B cell (primary cell): ENCODE measurements around the gene MRPS24. TPM values are rescaled to one million over a fixed set of nuclear protein-coding genes. Genes with fewer than 3 reads are reported as not detected.
"Not testable (repeated sequence)": the region's sequence is repeated elsewhere in the genome, so short reads cannot be mapped to it uniquely, and the experiment has no call there.

Experiments
- ATAC-seq: fragments of 200-7000 bp; cut with Tn5 transposase; one replicate; pipeline ENCODE4 v1.10.0; 2021; ENCODE audit warnings: low read depth, mild to moderate bottlenecking, moderate number of reproducible peaks, moderate library complexity
- CTCF ChIA-PET: fragments of 350-600 bp; sonication (Branson Sonifier 250); formaldehyde crosslinking; loops from one replicate; lab custom pipeline; 2021; ENCODE audit warnings: antibody characterized with exemption, inconsistent platforms; lab: Charles Lee
- POLR2A ChIA-PET: fragments of 350-600 bp; sonication (Branson Sonifier 250); formaldehyde crosslinking; loops from one replicate; lab custom pipeline; 2021; ENCODE audit warnings: antibody characterized with exemption; lab: Charles Lee
- DNase-seq: peaks from one replicate; pipeline ENCODE4 v3.0.0; 2013
- H2AFZ ChIP-seq: 2 replicates; pipeline ENCODE4 v1.6.1; 2012; ENCODE audit warnings: mild to moderate bottlenecking, low read depth, low read length; ENCODE audit not compliant: insufficient read depth, poor library complexity, severe bottlenecking
- H3K27ac ChIP-seq, 2 donors: 1 replicate in 1 of 2; 2 replicates in 1 of 2; pipeline ENCODE4 v1.5.1; 2012 to 2013; ENCODE audit warnings: low read length in 2 of 2, mild to moderate bottlenecking in 2 of 2, moderate library complexity in 1 of 2
- H3K27me3 ChIP-seq, 4 experiments: fragments of 200-600 bp in 1 of 4; sonication (generic) in 1 of 4; replicated peaks in 1 of 4; 1 replicate in 2 of 4; 2 replicates in 2 of 4; pipeline versions ENCODE4 v1.6.1 to v1.7.0; 2013 to 2016; ENCODE audit warnings: low read length in 3 of 4, mild to moderate bottlenecking in 2 of 4, mixed read lengths in 1 of 4, moderate library complexity in 1 of 4; ENCODE audit not compliant: insufficient read depth in 4 of 4, control insufficient read depth in 3 of 4; ENCODE audit errors: control extremely low read depth in 1 of 4
- H3K36me3 ChIP-seq, 2 experiments: replicated peaks in 1 of 2; 1 replicate in 1 of 2; 2 replicates in 1 of 2; pipeline versions ENCODE4 v1.6.1 to v1.7.1; 2013; ENCODE audit warnings: low read length in 1 of 2; ENCODE audit not compliant: insufficient read depth in 2 of 2, control insufficient read depth in 1 of 2; ENCODE audit errors: control extremely low read depth in 1 of 2, extremely low read depth in 1 of 2
- H3K4me1 ChIP-seq, 2 donors: fragments of 200-600 bp in 1 of 2; sonication (generic) in 1 of 2; 1 replicate in 1 of 2; 2 replicates in 1 of 2; pipeline versions ENCODE4 v1.5.1 to v1.6.1; 2013 to 2017; ENCODE audit warnings: low read length in 2 of 2; ENCODE audit not compliant: control insufficient read depth in 2 of 2, insufficient read depth in 2 of 2
- H3K4me2 ChIP-seq: replicated peaks from 2 replicates; pipeline ENCODE3; 2012; ENCODE audit warnings: mild to moderate bottlenecking, low read depth, low read length; ENCODE audit not compliant: poor library complexity, severe bottlenecking
- H3K4me3 ChIP-seq, 5 experiments: fragments of 200-600 bp in 1 of 5; sonication (generic) in 1 of 5; 1 replicate in 3 of 5; 2 replicates in 2 of 5; pipeline versions ENCODE4 v1.5.1 to v1.7.0; 2011 to 2016; ENCODE audit warnings: low read length in 4 of 5, mild to moderate bottlenecking in 4 of 5, low read depth in 2 of 5, control low read depth in 1 of 5, moderate library complexity in 1 of 5; ENCODE audit not compliant: insufficient read depth in 1 of 5; ENCODE audit errors: control extremely low read depth in 1 of 5, extremely low read depth in 1 of 5
- H3K79me2 ChIP-seq: fragments of 200-600 bp; sonication (generic); one replicate; pipeline ENCODE4 v1.6.0; 2016; ENCODE audit warnings: low read length; ENCODE audit not compliant: control insufficient read depth, insufficient read depth
- H3K9ac ChIP-seq: fragments of 200-600 bp; sonication (generic); 2 replicates; pipeline ENCODE4 v1.6.1; 2017; ENCODE audit warnings: mild to moderate bottlenecking, low read length, moderate library complexity
- H3K9me3 ChIP-seq, 3 donors: one replicate each; pipeline versions ENCODE4 v1.6.1 to v1.7.1; 2013; ENCODE audit warnings: low read length in 2 of 3; ENCODE audit not compliant: control insufficient read depth in 2 of 3, insufficient read depth in 1 of 3; ENCODE audit errors: control extremely low read depth in 1 of 3
- H4K20me1 ChIP-seq: 2 replicates; pipeline ENCODE4 v1.6.0; 2012; ENCODE audit warnings: mild to moderate bottlenecking, low read length; ENCODE audit not compliant: insufficient read depth, control insufficient read depth, poor library complexity, severe bottlenecking
- H3K27ac Mint-ChIP-seq: one replicate; pipeline ENCODE4 v1.8.0; 2021; ENCODE audit warnings: mixed read lengths
- H3K27me3 Mint-ChIP-seq: one replicate; pipeline ENCODE4 v1.8.0; 2021; ENCODE audit warnings: mixed read lengths
- H3K4me1 Mint-ChIP-seq: one replicate; pipeline ENCODE4 v1.8.0; 2021; ENCODE audit warnings: mixed read lengths
- H3K4me3 Mint-ChIP-seq: one replicate; pipeline ENCODE4 v1.8.0; 2021; ENCODE audit warnings: mixed read lengths
- H3K9me3 Mint-ChIP-seq: one replicate; pipeline ENCODE4 v1.8.0; 2022; ENCODE audit warnings: mixed read lengths; ENCODE audit not compliant: insufficient read depth
- EZH2 ChIP-seq: IDR thresholded peaks from 2 replicates; pipeline ENCODE4 v1.6.1; 2012; ENCODE audit warnings: borderline replicate concordance, low read depth, mild to moderate bottlenecking, moderate library complexity, low read length; ENCODE audit not compliant: insufficient read depth, poor library complexity, severe bottlenecking
- WGBS: methylation state at CpG from one replicate; pipeline ENCODE4 v1.1.5; 2013; ENCODE audit warnings: missing lambda C conversion rate; ENCODE audit not compliant: insufficient coverage; 5-methylcytosine and 5-hydroxymethylcytosine counted together
- intact Hi-C: fragments of 100-400 bp; cut with micrococcal nuclease; formaldehyde crosslinking; loops from one replicate; pipeline ENCODE4 v1.10.0; 2022
- polyA plus RNA-seq: library from polyadenylated mRNA; depleted of rRNA; stranded (reverse); fragments of >200 nt; gene quantifications from 2 replicates; pipeline ENCODE4 v1.2.3, GENCODE V29; 2012
- total RNA-seq, 2 donors: library from RNA; stranded (reverse); fragments of 120-200 nt in 1 of 2; gene quantifications; 1 replicate in 1 of 2; 2 replicates in 1 of 2; pipeline versions ENCODE4 v1.2.3 to v1.2.4, GENCODE V29; 2013 to 2022
- TF ChIP-seq, protein P1 (sequence below): fragments of 200-600 bp; IDR thresholded peaks from one replicate; pipeline ENCODE4 v1.8.0; 2022; ENCODE audit warnings: antibody characterized with exemption, mild to moderate bottlenecking

MRPS24 gene
- total and polyA plus RNA-seq, 2 donors (not counting 1 experiment from before 2014, with no cell fraction given): 54.1 to 102 TPM

DNA sequence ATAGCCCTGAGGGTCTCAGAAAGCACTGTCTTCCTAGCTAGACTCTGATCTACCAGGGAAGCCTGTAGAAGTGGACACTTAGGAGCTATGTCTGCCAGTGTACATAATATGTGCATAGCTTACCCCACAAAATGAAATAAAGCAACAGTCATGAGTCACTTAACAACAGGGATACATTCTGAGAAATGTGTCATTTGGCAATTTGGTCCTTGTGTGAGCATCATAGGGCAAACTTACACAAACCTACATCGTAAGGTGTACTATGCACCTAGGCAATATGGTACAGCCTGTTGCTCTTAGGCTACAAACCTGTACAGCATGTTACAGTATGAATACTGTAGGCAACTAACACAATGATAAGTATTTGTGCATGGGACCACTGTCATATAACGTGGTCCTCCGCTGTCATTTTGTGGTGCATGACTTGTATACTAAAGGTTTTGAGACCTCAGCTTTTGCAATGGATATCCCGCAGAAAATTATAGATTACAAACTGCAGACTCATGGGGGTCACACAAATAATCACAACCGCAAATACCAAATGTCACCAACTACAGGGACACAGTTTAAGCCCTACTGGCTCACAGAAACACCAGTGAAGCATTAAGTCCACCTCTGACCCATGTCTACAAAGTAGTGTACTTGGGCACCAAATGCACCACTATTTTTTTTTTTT is 35.4 kb upstream of the MRPS24 start:
- peak overlapping the region; percentile 36 for H3K4me3 Mint-ChIP-seq
- no peak for ATAC-seq
- no peaks in the 10 kb centered on the region for H3K9me3 Mint-ChIP-seq
- ChIA-PET CTCF (interaction anchor here (0.7 kb wide), 1 partner anchor 8 kb away, joined by 3 read pairs; no protein-coding TSS in a partner anchor), POLR2A (interaction anchor here (0.5 to 1.0 kb wide), 3 partner anchors 22 to 115 kb away, joined by 3 to 6 read pairs (median 4); partner anchors contain the start of gene MRPS24)
- Histone ChIP-seq H2AFZ (no peak overlapping the region), H4K20me1 (peaks cover 13% of the 10 kb centered on the region), H3K9me3 (no peaks in the 10 kb centered on the region), H3K27me3 (no peaks in the 10 kb centered on the region), H3K4me2 (peak overlapping the region; percentile 86), H3K36me3 (no peaks in the 10 kb centered on the region), H3K4me1 (peaks cover 9 to 18% of the 10 kb centered on the region in 2 donors), H3K79me2 (peaks cover 48% of the 10 kb centered on the region), H3K4me3 (no peak overlapping the region), H3K9ac (no peak overlapping the region), H3K27ac (no peak overlapping the region)
- no peak for TF ChIP-seq EZH2
- TF ChIP-seq, protein P1, sequence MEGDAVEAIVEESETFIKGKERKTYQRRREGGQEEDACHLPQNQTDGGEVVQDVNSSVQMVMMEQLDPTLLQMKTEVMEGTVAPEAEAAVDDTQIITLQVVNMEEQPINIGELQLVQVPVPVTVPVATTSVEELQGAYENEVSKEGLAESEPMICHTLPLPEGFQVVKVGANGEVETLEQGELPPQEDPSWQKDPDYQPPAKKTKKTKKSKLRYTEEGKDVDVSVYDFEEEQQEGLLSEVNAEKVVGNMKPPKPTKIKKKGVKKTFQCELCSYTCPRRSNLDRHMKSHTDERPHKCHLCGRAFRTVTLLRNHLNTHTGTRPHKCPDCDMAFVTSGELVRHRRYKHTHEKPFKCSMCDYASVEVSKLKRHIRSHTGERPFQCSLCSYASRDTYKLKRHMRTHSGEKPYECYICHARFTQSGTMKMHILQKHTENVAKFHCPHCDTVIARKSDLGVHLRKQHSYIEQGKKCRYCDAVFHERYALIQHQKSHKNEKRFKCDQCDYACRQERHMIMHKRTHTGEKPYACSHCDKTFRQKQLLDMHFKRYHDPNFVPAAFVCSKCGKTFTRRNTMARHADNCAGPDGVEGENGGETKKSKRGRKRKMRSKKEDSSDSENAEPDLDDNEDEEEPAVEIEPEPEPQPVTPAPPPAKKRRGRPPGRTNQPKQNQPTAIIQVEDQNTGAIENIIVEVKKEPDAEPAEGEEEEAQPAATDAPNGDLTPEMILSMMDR: no peak
- peaks cover 30% of the 10 kb centered on the region for H3K4me1 Mint-ChIP-seq
- DNase-seq: no peak
- no peaks in the 10 kb centered on the region for H3K27me3 Mint-ChIP-seq
- peak overlapping the region; percentile 50 for H3K27ac Mint-ChIP-seq
- 100% methylated on average over 5 of the region's 5 CpGs for WGBS
- intact Hi-C loops: no loop called here

DNA sequence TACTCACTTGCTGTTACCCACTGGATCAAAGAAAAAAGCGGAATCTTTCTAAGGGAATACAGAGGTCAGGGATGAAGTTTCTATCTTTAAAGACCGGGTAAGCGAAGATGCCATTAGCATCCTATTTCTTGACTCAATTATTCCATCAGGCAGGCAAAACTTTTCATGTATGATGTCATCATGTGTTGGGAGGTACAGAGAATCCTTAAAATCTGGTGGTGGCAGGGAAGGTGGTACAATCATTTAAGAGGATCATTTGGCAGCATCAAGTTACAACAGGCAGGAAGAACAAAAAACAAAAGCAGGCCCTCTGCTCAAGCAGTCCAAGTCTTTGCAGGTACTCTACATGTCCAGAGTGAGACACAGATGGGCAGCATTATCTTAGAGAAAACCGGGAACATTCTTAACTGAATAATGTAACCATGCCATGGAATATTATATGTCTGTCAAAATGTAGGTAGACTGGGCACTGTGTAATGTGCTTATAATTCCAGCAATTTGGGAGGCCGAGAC is 33.3 kb upstream of the MRPS24 start:
- Mint-ChIP-seq H3K4me3 (no peak overlapping the region), H3K27me3 (no peaks in the 10 kb centered on the region), H3K9me3 (no peaks in the 10 kb centered on the region), H3K4me1 (peaks cover 30% of the 10 kb centered on the region), H3K27ac (peak overlapping the region; percentile 12)
- DNase-seq (no peak), ATAC-seq (no peak)
- TF ChIP-seq EZH2: no peak
- TF ChIP-seq, protein P1: no peak
- WGBS: no CpG with 5 or more reads among the region's 5 CpGs
- Histone ChIP-seq H4K20me1 (peaks cover 13% of the 10 kb centered on the region), H3K4me3 (no peak overlapping the region), H3K4me2 (no peak overlapping the region), H2AFZ (no peak overlapping the region), H3K27me3 (no peaks in the 10 kb centered on the region), H3K9me3 (no peaks in the 10 kb centered on the region), H3K9ac (no peak overlapping the region), H3K4me1 (peaks cover 9 to 18% of the 10 kb centered on the region in 2 donors), H3K27ac (no peak overlapping the region), H3K79me2 (peaks cover 58% of the 10 kb centered on the region), H3K36me3 (no peaks in the 10 kb centered on the region)
- ChIA-PET CTCF (no interaction called here), POLR2A (no interaction called here)
- intact Hi-C loops: no loop called here

DNA sequence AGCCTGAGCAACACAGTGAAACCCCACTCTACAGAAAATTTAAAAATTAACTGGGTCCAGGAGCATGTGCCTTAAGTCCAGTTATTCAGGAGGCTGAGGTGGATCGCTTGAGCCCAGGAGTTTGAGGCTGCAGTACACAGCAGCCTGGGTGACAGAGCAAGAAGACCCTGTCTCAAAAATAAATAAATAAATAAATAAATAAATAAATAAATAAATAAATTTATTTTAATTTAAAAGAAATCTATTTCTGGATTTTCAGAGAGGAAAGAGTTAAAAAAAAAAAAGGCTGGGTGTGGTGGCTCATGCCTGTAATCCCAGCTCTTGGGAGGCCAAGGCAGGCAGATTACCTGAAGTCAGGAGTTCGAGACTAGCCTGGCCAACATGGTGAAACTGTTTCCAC is 29.3 kb upstream of the MRPS24 start:
- H3K4me1 ChIP-seq, POLR2A ChIA-PET, H3K4me2 ChIP-seq, H3K9me3 Mint-ChIP-seq, H2AFZ ChIP-seq, ATAC-seq, DNase-seq, H3K27ac ChIP-seq, CTCF ChIA-PET, H3K27me3 ChIP-seq, H3K4me3 ChIP-seq, H3K27ac Mint-ChIP-seq, H3K4me1 Mint-ChIP-seq, H3K4me3 Mint-ChIP-seq, H4K20me1 ChIP-seq, H3K27me3 Mint-ChIP-seq, intact Hi-C loops, H3K36me3 ChIP-seq, H3K9ac ChIP-seq, H3K9me3 ChIP-seq: not testable (repeated sequence)
- 100% methylated on average over 1 of the region's 2 CpGs for WGBS
- peaks cover 81% of the 10 kb centered on the region for H3K79me2 ChIP-seq
